ENCODE results near the gene REC8. TPM values are rescaled to one million over a fixed set of nuclear protein-coding genes. Genes with fewer than 3 reads are reported as not detected.

REC8 gene
- total and polyA plus RNA-seq, 10 of the 15 experiments (the other 5 are each of a cell fraction or from before 2014, with no cell fraction given): 4.2 to 76.9 (median 29.1) TPM

GRCh38 chr14:24157331-24157730 is 14.5 kb upstream of the REC8 start:
- ChIA-PET SMC1A (ENCODE audit: uncharacterized antibody, unreplicated experiment) (no interaction called here), POLR2A (interaction anchor here (0.8 to 1.3 kb wide), 3 partner anchors 10 to 39 kb away, joined by 3 to 7 read pairs (median 3); partner anchors contain the start of genes PSME2 and RNF31), RAD21 (ENCODE audit: unreplicated experiment) (no interaction called here), CTCF (interaction anchor here (0.6 kb wide), 1 partner anchor 20 kb away, joined by 5 read pairs; no protein-coding TSS in a partner anchor)
- H3K4me2 ChIP-seq (ENCODE audit: control insufficient read depth, insufficient read depth): no peak overlapping the region
- in situ Hi-C loops (cut with MboI): no loop called here
- no peak for DNase-seq (ENCODE audit: low read depth, low spot score)
- TF ChIP-seq ZNF217 (IDR thresholded peaks at IDR 0.05) (no peak), POLR2A (IDR thresholded peaks at IDR 0.05; ENCODE audit: low read depth, low read length) (peak; percentile 25; the same call in 1 of the 2 replicates)
- peaks cover 14% of the 10 kb centered on the region for H3K79me2 ChIP-seq (ENCODE audit: control insufficient read depth, insufficient read depth, low read length)
- no peaks in the 10 kb centered on the region for H3K27me3 ChIP-seq (replicated peaks in 1 of 2; ENCODE audit: control insufficient read depth in 2 of 2, insufficient read depth in 2 of 2, low read length in 1 of 2)
- no TSS peak for BruUV-seq (replicated peaks)
- intact Hi-C loops (cut with micrococcal nuclease; ENCODE audit: unreplicated experiment): no loop called here
- H3K9ac ChIP-seq (ENCODE audit: control insufficient read depth, insufficient read depth, low read length): no peak overlapping the region
- WGBS (ENCODE audit: insufficient coverage, insufficient replicate concordance, low lambda C conversion rate, missing lambda C conversion rate): 94% methylated on average over 12 of the region's 12 CpGs
- FAIRE-seq: no peak
- ATAC-seq: no peak
- H3K4me1 ChIP-seq (ENCODE audit: control insufficient read depth, insufficient read depth, low read length): peaks cover 11% of the 10 kb centered on the region
- no peaks in the 10 kb centered on the region for H4K20me1 ChIP-seq (ENCODE audit: control insufficient read depth, insufficient read depth)
- H3K9me3 ChIP-seq (replicated peaks; ENCODE audit: control insufficient read depth, insufficient read depth, low read length): no peaks in the 10 kb centered on the region
- no peak overlapping the region for H2AFZ ChIP-seq (ENCODE audit: control insufficient read depth, low read depth, low read length)
- H3K36me3 ChIP-seq (ENCODE audit: control insufficient read depth in 2 of 2, insufficient read depth in 2 of 2, low read length in 1 of 2): peaks cover 25 to 29% of the 10 kb centered on the region in 2 experiments
- H3K27ac ChIP-seq (ENCODE audit: control insufficient read depth, insufficient read depth): no peak overlapping the region
- H3K4me3 ChIP-seq: no peak overlapping the region

- H2AFZ ChIP-seq (ENCODE audit: control insufficient read depth, low read depth, low read length): no peak overlapping the region
- no peak for ATAC-seq
- H3K9me3 ChIP-seq (replicated peaks; ENCODE audit: control insufficient read depth, insufficient read depth, low read length): no peaks in the 10 kb centered on the region
- intact Hi-C loops (cut with micrococcal nuclease; ENCODE audit: unreplicated experiment): loop anchor here (1.0 kb wide), 1 partner anchor 53 kb away; the partner anchor contains the start of gene CHMP4A
- H3K27ac ChIP-seq (ENCODE audit: control insufficient read depth, insufficient read depth): peak overlapping the region; percentile 96
- peaks cover 39 to 45% of the 10 kb centered on the region in 2 experiments for H3K36me3 ChIP-seq (ENCODE audit: control insufficient read depth in 2 of 2, insufficient read depth in 2 of 2, low read length in 1 of 2)
- ChIA-PET CTCF (interaction anchor here (0.8 to 4.2 kb wide), 21 partner anchors 10 to 528 kb away, joined by 3 to 63 read pairs (median 8); partner anchors contain the start of genes CARMIL3, CHMP4A, CIDEB and DCAF11), SMC1A (ENCODE audit: uncharacterized antibody, unreplicated experiment) (interaction anchor here (0.7 to 4.9 kb wide), 16 partner anchors 9 to 194 kb away, joined by 3 to 54 read pairs (median 11); partner anchors contain the start of genes DCAF11, EMC9, IPO4 and NRL), RAD21 (ENCODE audit: unreplicated experiment) (interaction anchor here (0.7 to 4.5 kb wide), 17 partner anchors 13 to 148 kb away, joined by 3 to 60 read pairs (median 12); partner anchors contain the start of genes CIDEB, DCAF11, EMC9 and IPO4), POLR2A (interaction anchor here (0.6 to 4.8 kb wide), 16 partner anchors 9 to 499 kb away, joined by 3 to 99 read pairs (median 18); partner anchors contain the start of genes DCAF11, EMC9, IPO4 and MDP1)
- 97% methylated on average over 11 of the region's 11 CpGs for WGBS (ENCODE audit: insufficient coverage, insufficient replicate concordance, low lambda C conversion rate, missing lambda C conversion rate)
- peaks cover 39% of the 10 kb centered on the region for H3K79me2 ChIP-seq (ENCODE audit: control insufficient read depth, insufficient read depth, low read length)
- no peak for FAIRE-seq
- no peak for DNase-seq (ENCODE audit: low read depth, low spot score)
- no peak for TF ChIP-seq BHLHE40 (IDR thresholded peaks at IDR 0.05; ENCODE audit: borderline replicate concordance in 1 of 2, low read depth in 2 of 2, low read length in 1 of 2)
- TF ChIP-seq POLR2A (IDR thresholded peaks at IDR 0.05; ENCODE audit: low read depth, low read length): peak; percentile 41; the same call in 1 of the 2 replicates
- H3K4me1 ChIP-seq (ENCODE audit: control insufficient read depth, insufficient read depth, low read length): peaks cover 32% of the 10 kb centered on the region
- no peak overlapping the region for H3K9ac ChIP-seq (ENCODE audit: control insufficient read depth, insufficient read depth, low read length)
- no TSS peak for BruUV-seq (replicated peaks)
- H3K4me3 ChIP-seq: no peak overlapping the region
- H4K20me1 ChIP-seq (ENCODE audit: control insufficient read depth, insufficient read depth): no peaks in the 10 kb centered on the region
- H3K4me2 ChIP-seq (ENCODE audit: control insufficient read depth, insufficient read depth): no peak overlapping the region; the same call in 1 of the 2 replicates
- in situ Hi-C loops (cut with MboI): no loop called here
- H3K27me3 ChIP-seq (replicated peaks in 1 of 2; ENCODE audit: control insufficient read depth in 2 of 2, insufficient read depth in 2 of 2, low read length in 1 of 2): no peaks in the 10 kb centered on the region
These were observed 11.9 kb upstream of the REC8 start for GRCh38 chr14:24159777-24160498.
